Liver (tissue), 9 donors: ENCODE measurements around the gene DIPK1C. TPM values are rescaled to one million over a fixed set of nuclear protein-coding genes. Genes with fewer than 3 reads are reported as not detected.

Experiments
- DNase-seq: peaks from one replicate; pipeline ENCODE4 v3.0.0-alpha.2; 2017; ENCODE audit warnings: low spot score
- H3K27ac ChIP-seq, 2 donors: one replicate each; pipeline ENCODE4 v1.7.0; 2013; ENCODE audit warnings: inconsistent platforms in 2 of 2, low read length in 2 of 2, control low read depth in 1 of 2, low read depth in 1 of 2, mild to moderate bottlenecking in 1 of 2
- H3K27me3 ChIP-seq, 4 donors: one replicate each; pipeline versions ENCODE4 v1.6.1 to v1.7.0; 2013; ENCODE audit warnings: low read length in 3 of 4, inconsistent platforms in 1 of 4, mild to moderate bottlenecking in 1 of 4, moderate library complexity in 1 of 4; ENCODE audit not compliant: control insufficient read depth in 4 of 4, insufficient read depth in 4 of 4
- H3K36me3 ChIP-seq, 4 donors: one replicate each; pipeline versions ENCODE4 v1.6.1 to v1.7.0; 2013; ENCODE audit warnings: low read length in 3 of 4, mild to moderate bottlenecking in 3 of 4, low read depth in 1 of 4, moderate library complexity in 1 of 4; ENCODE audit not compliant: control insufficient read depth in 4 of 4, insufficient read depth in 3 of 4
- H3K4me1 ChIP-seq, 4 donors: one replicate each; pipeline versions ENCODE4 v1.6.1 to v1.7.0; 2013; ENCODE audit warnings: low read length in 3 of 4, mild to moderate bottlenecking in 3 of 4, moderate library complexity in 1 of 4; ENCODE audit not compliant: control insufficient read depth in 4 of 4, insufficient read depth in 4 of 4
- H3K4me3 ChIP-seq, 3 donors: one replicate each; pipeline versions ENCODE4 v1.6.1 to v1.7.0; 2013; ENCODE audit warnings: low read length in 3 of 3, control low read depth in 1 of 3, low read depth in 1 of 3, mild to moderate bottlenecking in 1 of 3
- H3K9ac ChIP-seq, 2 donors: one replicate each; pipeline ENCODE4 v1.7.0; 2013; ENCODE audit warnings: low read length in 2 of 2, mild to moderate bottlenecking in 2 of 2, moderate library complexity in 2 of 2, control low read depth in 1 of 2, low read depth in 1 of 2
- H3K9me3 ChIP-seq, 4 donors: one replicate each; pipeline versions ENCODE4 v1.6.1 to v1.7.0; 2013; ENCODE audit warnings: low read length in 3 of 4; ENCODE audit not compliant: control insufficient read depth in 4 of 4
- ATF3 ChIP-seq: IDR thresholded peaks from 2 replicates; pipeline ENCODE4 v1.6.1; 2016; ENCODE audit warnings: antibody characterized with exemption
- CTCF ChIP-seq: fragments of 150-350 bp; IDR thresholded peaks from 2 replicates; pipeline ENCODE4 v1.5.1; 2017; ENCODE audit warnings: improper control_type of control experiment, low read depth, low read length; ENCODE audit not compliant: missing input control
- EGR1 ChIP-seq, 2 donors: IDR thresholded peaks; 2 replicates each; pipeline ENCODE4 v1.6.1; 2016 to 2018; ENCODE audit warnings: antibody characterized with exemption in 2 of 2, low read depth in 2 of 2
- FOXA1 ChIP-seq: IDR thresholded peaks from 2 replicates; pipeline ENCODE4 v1.6.1; 2016; ENCODE audit warnings: antibody characterized with exemption
- GABPA ChIP-seq, 2 donors: IDR thresholded peaks in 1 of 2; conservative IDR thresholded peaks in 1 of 2; 2 replicates each; pipeline ENCODE4 v1.6.1; 2016; ENCODE audit warnings: antibody characterized with exemption in 2 of 2, mild to moderate bottlenecking in 1 of 2, moderate library complexity in 1 of 2
- HNF4A ChIP-seq, 2 donors: conservative IDR thresholded peaks; 2 replicates each; pipeline ENCODE4 v1.6.1; 2016; ENCODE audit warnings: antibody characterized with exemption in 2 of 2, mild to moderate bottlenecking in 2 of 2
- HNF4G ChIP-seq: IDR thresholded peaks from 2 replicates; pipeline ENCODE4 v1.6.1; 2016; ENCODE audit warnings: antibody characterized with exemption
- JUND ChIP-seq, 2 donors: IDR thresholded peaks; 2 replicates each; pipeline ENCODE4 v1.6.1; 2016; ENCODE audit warnings: antibody characterized with exemption in 2 of 2
- NR2F2 ChIP-seq: IDR thresholded peaks from 2 replicates; pipeline ENCODE4 v1.6.1; 2016; ENCODE audit warnings: antibody characterized with exemption
- RAD21 ChIP-seq, 2 donors: IDR thresholded peaks; 2 replicates each; pipeline ENCODE4 v1.6.1; 2016; ENCODE audit warnings: antibody characterized with exemption in 2 of 2, mild to moderate bottlenecking in 2 of 2
- RXRA ChIP-seq, 2 donors: IDR thresholded peaks; 2 replicates each; pipeline ENCODE4 v1.6.1; 2017 to 2018; ENCODE audit warnings: antibody characterized with exemption in 2 of 2, mild to moderate bottlenecking in 1 of 2
- SP1 ChIP-seq: IDR thresholded peaks from 2 replicates; pipeline ENCODE4 v1.6.1; 2018; ENCODE audit warnings: antibody characterized with exemption, mild to moderate bottlenecking
- TAF1 ChIP-seq: conservative IDR thresholded peaks from 2 replicates; pipeline ENCODE4 v1.6.1; 2016; ENCODE audit warnings: antibody characterized with exemption, mild to moderate bottlenecking
- WGBS: extraction: QIAGEN DNeasy Blood & Tissue Kit; methylation state at CpG from one replicate; pipeline ENCODE4 v1.1.7; 2013; 5-methylcytosine and 5-hydroxymethylcytosine counted together
- polyA plus RNA-seq, 2 donors: library from polyadenylated mRNA; stranded (reverse) in 1 of 2; unstranded in 1 of 2; fragments of 200-250 nt in 1 of 2; fragments of >200 nt in 1 of 2; fragmentation: Nextera tagmentation in 1 of 2; extraction: Ambion mirVana in 1 of 2; gene quantifications; one replicate each; pipeline versions ENCODE4 v1.2.1 to v1.2.3, GENCODE V29; 2013 to 2015
- total RNA-seq, 2 donors: library from RNA; depleted of rRNA; stranded (reverse); fragments of >200 nt; gene quantifications; one replicate each; pipeline ENCODE4 v1.2.3, GENCODE V29; 2014
- TF ChIP-seq, protein P1 (sequence below): IDR thresholded peaks from 2 replicates; pipeline ENCODE4 v1.6.1; 2016; ENCODE audit warnings: antibody characterized with exemption, mild to moderate bottlenecking
- TF ChIP-seq, protein P2 (sequence below): IDR thresholded peaks from 2 replicates; pipeline ENCODE4 v1.6.1; 2016; ENCODE audit warnings: antibody characterized with exemption
- TF ChIP-seq, protein P3 (sequence below): IDR thresholded peaks from 2 replicates; pipeline ENCODE4 v1.6.1; 2016; ENCODE audit warnings: antibody characterized with exemption
- donor health status: healthy.
- donor health status: healthy.
- donor health status: healthy.
- donor health status: healthy.
- donor health status: healthy.

The DIPK1C gene
- total and polyA plus RNA-seq, 4 donors, result 0.06 to 0.19 (median 0.08) TPM; not detected in 1

GRCh38 chr18:74453642-74454198 is 3.4 kb downstream of the DIPK1C start:
- Histone ChIP-seq H3K27me3 (peaks cover 0 to 7% (median 4%) of the 10 kb centered on the region in 4 donors), H3K4me3 (no peak overlapping the region)

GRCh38 chr18:74453016-74453566 is 4.0 kb downstream of the DIPK1C start:
- DNase-seq, result no peak

More at GRCh38 chr18:74453642-74454198, 3.4 kb downstream of the DIPK1C start:
- no peaks in the 10 kb centered on the region for H3K36me3 ChIP-seq
- no peak overlapping the region for H3K27ac ChIP-seq
- peaks cover 7 to 20% (median 11%) of the 10 kb centered on the region in 4 donors for H3K4me1 ChIP-seq
- H3K9ac ChIP-seq, result no peak overlapping the region
- no peaks in the 10 kb centered on the region for H3K9me3 ChIP-seq
- TF ChIP-seq JUND (IDR thresholded peaks at IDR 0.05), result no peak
- TF ChIP-seq, protein P1, sequence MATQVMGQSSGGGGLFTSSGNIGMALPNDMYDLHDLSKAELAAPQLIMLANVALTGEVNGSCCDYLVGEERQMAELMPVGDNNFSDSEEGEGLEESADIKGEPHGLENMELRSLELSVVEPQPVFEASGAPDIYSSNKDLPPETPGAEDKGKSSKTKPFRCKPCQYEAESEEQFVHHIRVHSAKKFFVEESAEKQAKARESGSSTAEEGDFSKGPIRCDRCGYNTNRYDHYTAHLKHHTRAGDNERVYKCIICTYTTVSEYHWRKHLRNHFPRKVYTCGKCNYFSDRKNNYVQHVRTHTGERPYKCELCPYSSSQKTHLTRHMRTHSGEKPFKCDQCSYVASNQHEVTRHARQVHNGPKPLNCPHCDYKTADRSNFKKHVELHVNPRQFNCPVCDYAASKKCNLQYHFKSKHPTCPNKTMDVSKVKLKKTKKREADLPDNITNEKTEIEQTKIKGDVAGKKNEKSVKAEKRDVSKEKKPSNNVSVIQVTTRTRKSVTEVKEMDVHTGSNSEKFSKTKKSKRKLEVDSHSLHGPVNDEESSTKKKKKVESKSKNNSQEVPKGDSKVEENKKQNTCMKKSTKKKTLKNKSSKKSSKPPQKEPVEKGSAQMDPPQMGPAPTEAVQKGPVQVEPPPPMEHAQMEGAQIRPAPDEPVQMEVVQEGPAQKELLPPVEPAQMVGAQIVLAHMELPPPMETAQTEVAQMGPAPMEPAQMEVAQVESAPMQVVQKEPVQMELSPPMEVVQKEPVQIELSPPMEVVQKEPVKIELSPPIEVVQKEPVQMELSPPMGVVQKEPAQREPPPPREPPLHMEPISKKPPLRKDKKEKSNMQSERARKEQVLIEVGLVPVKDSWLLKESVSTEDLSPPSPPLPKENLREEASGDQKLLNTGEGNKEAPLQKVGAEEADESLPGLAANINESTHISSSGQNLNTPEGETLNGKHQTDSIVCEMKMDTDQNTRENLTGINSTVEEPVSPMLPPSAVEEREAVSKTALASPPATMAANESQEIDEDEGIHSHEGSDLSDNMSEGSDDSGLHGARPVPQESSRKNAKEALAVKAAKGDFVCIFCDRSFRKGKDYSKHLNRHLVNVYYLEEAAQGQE, result no peak
- no peak for TF ChIP-seq ATF3
- TF ChIP-seq, protein P2, sequence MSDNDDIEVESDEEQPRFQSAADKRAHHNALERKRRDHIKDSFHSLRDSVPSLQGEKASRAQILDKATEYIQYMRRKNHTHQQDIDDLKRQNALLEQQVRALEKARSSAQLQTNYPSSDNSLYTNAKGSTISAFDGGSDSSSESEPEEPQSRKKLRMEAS, result no peak
- TF ChIP-seq HNF4G, result no peak
- TF ChIP-seq RXRA (IDR thresholded peaks at IDR 0.05), result no peak
- no peak for TF ChIP-seq RAD21 (IDR thresholded peaks at IDR 0.05)
- no peak for TF ChIP-seq FOXA1
- TF ChIP-seq HNF4A (conservative IDR thresholded peaks at IDR 0.05), result no peak
- 91% methylated on average over 6 of the region's 6 CpGs for WGBS
- no peak for DNase-seq

DNA sequence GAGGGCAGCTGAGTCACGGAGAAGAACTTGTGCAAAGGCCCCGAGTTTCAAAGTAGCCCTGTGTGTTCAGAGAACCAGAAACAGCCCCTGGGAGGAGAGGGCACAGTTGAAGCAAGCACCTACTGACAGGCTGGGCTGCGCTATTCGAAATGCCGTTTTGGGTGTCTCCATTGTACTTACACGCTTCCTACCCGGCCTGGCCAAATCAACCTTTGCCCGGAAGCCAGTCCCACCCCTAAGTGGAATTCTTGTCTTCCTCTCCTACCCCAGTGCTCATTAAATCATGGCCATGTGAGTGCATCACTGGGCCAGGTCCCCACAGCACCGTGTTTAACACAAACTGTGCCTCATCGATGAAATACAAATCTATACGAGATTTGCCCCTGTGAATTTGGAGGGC is 6.0 kb downstream of the DIPK1C start:
- Histone ChIP-seq H3K27me3 (peaks cover 0 to 5% (median 1%) of the 10 kb centered on the region in 4 donors), H3K4me1 (peaks cover under 1 to 3% (median 2%) of the 10 kb centered on the region in 4 donors), H3K36me3 (no peaks in the 10 kb centered on the region), H3K9ac (no peak overlapping the region), H3K27ac (no peak overlapping the region), H3K9me3 (no peaks in the 10 kb centered on the region), H3K4me3 (no peak overlapping the region)
- TF ChIP-seq SP1 (no peak), HNF4G (no peak), HNF4A (conservative IDR thresholded peaks at IDR 0.05) (no peak), JUND (IDR thresholded peaks at IDR 0.05) (no peak), FOXA1 (no peak), GABPA (IDR thresholded peaks at IDR 0.05 in 1 of 2, conservative IDR thresholded peaks at IDR 0.05 in 1 of 2) (no peak), RXRA (IDR thresholded peaks at IDR 0.05) (no peak), TAF1 (no peak), ATF3 (no peak), EGR1 (IDR thresholded peaks at IDR 0.05; ENCODE audit: low read depth in 2 of 2) (no peak), CTCF (no peak), NR2F2 (no peak)
- TF ChIP-seq, protein P2, result no peak
- TF ChIP-seq, protein P3, sequence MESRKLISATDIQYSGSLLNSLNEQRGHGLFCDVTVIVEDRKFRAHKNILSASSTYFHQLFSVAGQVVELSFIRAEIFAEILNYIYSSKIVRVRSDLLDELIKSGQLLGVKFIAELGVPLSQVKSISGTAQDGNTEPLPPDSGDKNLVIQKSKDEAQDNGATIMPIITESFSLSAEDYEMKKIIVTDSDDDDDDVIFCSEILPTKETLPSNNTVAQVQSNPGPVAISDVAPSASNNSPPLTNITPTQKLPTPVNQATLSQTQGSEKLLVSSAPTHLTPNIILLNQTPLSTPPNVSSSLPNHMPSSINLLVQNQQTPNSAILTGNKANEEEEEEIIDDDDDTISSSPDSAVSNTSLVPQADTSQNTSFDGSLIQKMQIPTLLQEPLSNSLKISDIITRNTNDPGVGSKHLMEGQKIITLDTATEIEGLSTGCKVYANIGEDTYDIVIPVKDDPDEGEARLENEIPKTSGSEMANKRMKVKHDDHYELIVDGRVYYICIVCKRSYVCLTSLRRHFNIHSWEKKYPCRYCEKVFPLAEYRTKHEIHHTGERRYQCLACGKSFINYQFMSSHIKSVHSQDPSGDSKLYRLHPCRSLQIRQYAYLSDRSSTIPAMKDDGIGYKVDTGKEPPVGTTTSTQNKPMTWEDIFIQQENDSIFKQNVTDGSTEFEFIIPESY, result no peak
- WGBS, result 79% methylated on average over 11 of the region's 11 CpGs
- no peak for DNase-seq

More at GRCh38 chr18:74453016-74453566, 4.0 kb downstream of the DIPK1C start:
- 67% methylated on average over 7 of the region's 7 CpGs for WGBS
- Histone ChIP-seq H3K4me3 (no peak overlapping the region), H3K9ac (no peak overlapping the region), H3K36me3 (no peaks in the 10 kb centered on the region), H3K9me3 (no peaks in the 10 kb centered on the region), H3K27me3 (peaks cover 0 to 7% (median 4%) of the 10 kb centered on the region in 4 donors), H3K4me1 (peaks cover 7 to 20% (median 11%) of the 10 kb centered on the region in 4 donors), H3K27ac (no peak overlapping the region)
- TF ChIP-seq RAD21 (IDR thresholded peaks at IDR 0.05) (no peak), TAF1 (no peak)
